HepG2 (cell line): Measurements from ENCODE around the gene TMEM129. TPM values are rescaled to one million over a fixed set of nuclear protein-coding genes. Genes with fewer than 3 reads are reported as not detected.
A peak's percentile ranks its signal among the peaks of the same experiment; 100 is the strongest.

Source experiments
- ELF4 ChIP-seq: sonication (generic); formaldehyde crosslinking; IDR thresholded peaks from 2 replicates; pipeline ENCODE4 v1.5.0; 2020; ENCODE audit warnings: missing genetic modification reagents, mild to moderate bottlenecking, moderate library complexity, borderline replicate concordance
- HES4 ChIP-seq: sonication (generic); formaldehyde crosslinking; IDR thresholded peaks from 2 replicates; pipeline ENCODE4 v1.9.0; 2021; ENCODE audit warnings: mild to moderate bottlenecking, missing genetic modification reagents, borderline replicate concordance
- IRF2 ChIP-seq: IDR thresholded peaks from 2 replicates; pipeline ENCODE4 v1.6.1; 2018; ENCODE audit warnings: missing genetic modification reagents, missing compliant biosample characterization
- JUND ChIP-seq: sonication (generic); formaldehyde crosslinking; IDR thresholded peaks from 2 replicates; pipeline ENCODE4 v1.8.0; 2022; ENCODE audit warnings: mild to moderate bottlenecking, missing genetic modification reagents
- NAIF1 ChIP-seq: sonication (generic); formaldehyde crosslinking; IDR thresholded peaks from 2 replicates; pipeline ENCODE4 v1.5.0; 2020; ENCODE audit warnings: mild to moderate bottlenecking, missing genetic modification reagents, borderline replicate concordance
- NFKB2 ChIP-seq: sonication (generic); formaldehyde crosslinking; IDR thresholded peaks from 2 replicates; pipeline ENCODE4 v1.4.0; 2020; ENCODE audit warnings: missing genetic modification reagents, borderline replicate concordance
- PHF20 ChIP-seq: sonication (generic); formaldehyde crosslinking; IDR thresholded peaks from 2 replicates; pipeline ENCODE4 v1.5.0; 2020; ENCODE audit warnings: mild to moderate bottlenecking, missing genetic modification reagents
- PPARG ChIP-seq: conservative IDR thresholded peaks from 2 replicates; pipeline ENCODE4 v1.6.1; 2016; ENCODE audit warnings: missing biosample characterization, missing genetic modification reagents
- PRMT3 ChIP-seq: sonication (generic); formaldehyde crosslinking; IDR thresholded peaks from 2 replicates; pipeline ENCODE4 v1.8.1; 2022; ENCODE audit warnings: low read depth, mild to moderate bottlenecking, moderate library complexity, missing genetic modification reagents, borderline replicate concordance
- THAP7 ChIP-seq: sonication (generic); formaldehyde crosslinking; IDR thresholded peaks from 2 replicates; pipeline ENCODE4 v1.8.1; 2023; ENCODE audit warnings: mild to moderate bottlenecking, missing genetic modification reagents
- ZBTB7A ChIP-seq: sonication (generic); formaldehyde crosslinking; IDR thresholded peaks from 2 replicates; pipeline ENCODE4 v1.8.0; 2022; ENCODE audit warnings: mild to moderate bottlenecking, missing genetic modification reagents
- ZFP41 ChIP-seq: sonication (generic); formaldehyde crosslinking; IDR thresholded peaks from 2 replicates; pipeline ENCODE4 v1.4.0; 2020; ENCODE audit warnings: mild to moderate bottlenecking, missing genetic modification reagents, borderline replicate concordance
- ZNF207 ChIP-seq: fragments of 450-650 bp; IDR thresholded peaks from 2 replicates; pipeline ENCODE4 v1.6.1; 2016; ENCODE audit warnings: antibody characterized with exemption, borderline replicate concordance
- ZNF234 ChIP-seq: sonication (generic); formaldehyde crosslinking; conservative IDR thresholded peaks from 2 replicates; pipeline ENCODE4 v1.5.1; 2020; ENCODE audit warnings: mild to moderate bottlenecking, missing genetic modification reagents
- ZNF251 ChIP-seq: sonication (generic); formaldehyde crosslinking; IDR thresholded peaks from 2 replicates; pipeline ENCODE4 v1.9.0; 2021; ENCODE audit warnings: mild to moderate bottlenecking, missing genetic modification reagents
- ZNF577 ChIP-seq: sonication (generic); formaldehyde crosslinking; IDR thresholded peaks from 2 replicates; pipeline ENCODE4 v1.4.0; 2020; ENCODE audit warnings: mild to moderate bottlenecking, low read depth, missing genetic modification reagents, borderline replicate concordance
- ZNF580 ChIP-seq: IDR thresholded peaks from 2 replicates; pipeline ENCODE4 v1.6.1; 2016; ENCODE audit warnings: low read depth, borderline replicate concordance
- ZNF652 ChIP-seq: IDR thresholded peaks from 2 replicates; pipeline ENCODE4 v1.6.1; 2016; ENCODE audit warnings: low read depth, borderline replicate concordance
- ZNF746 ChIP-seq: sonication (generic); formaldehyde crosslinking; IDR thresholded peaks from 2 replicates; pipeline ENCODE4 v1.8.0; 2022; ENCODE audit warnings: mild to moderate bottlenecking, missing genetic modification reagents
- ZNF792 ChIP-seq: IDR thresholded peaks from 2 replicates; pipeline ENCODE4 v1.6.1; 2016
- polyA plus RNA-seq, 8 experiments: library from polyadenylated mRNA; depleted of rRNA in 3 of 8; stranded (reverse) in 7 of 8; unstranded in 1 of 8; fragments of >200 nt; fragmentation: Illumina TruSeq in 4 of 8; extraction: Trizol in 4 of 8; gene quantifications; 2 replicates each; pipeline versions ENCODE4 v1.2.1 to v1.2.3, GENCODE V29; 2011 to 2016; ENCODE audit warnings: low read depth in 4 of 8, missing spikeins in 1 of 8, mixed read lengths in 1 of 8; ENCODE audit not compliant: insufficient read depth in 1 of 8
- total RNA-seq, 5 experiments: library from RNA; depleted of rRNA; stranded (reverse); fragments of >200 nt; fragmentation: Illumina TruSeq; extraction: Trizol; gene quantifications; 2 replicates each; pipeline ENCODE4 v1.2.3, GENCODE V29; 2016; ENCODE audit warnings: low read depth in 1 of 5
- TF ChIP-seq, protein P1 (sequence below), 2 experiments: sonication (generic) in 1 of 2; formaldehyde crosslinking in 1 of 2; IDR thresholded peaks; 2 replicates each; pipeline versions ENCODE4 v1.6.1 to v1.9.0; 2014 to 2022; ENCODE audit warnings: antibody characterized with exemption in 1 of 2, borderline replicate concordance in 1 of 2, inconsistent platforms in 1 of 2, low read depth in 1 of 2, missing genetic modification reagents in 1 of 2

The TMEM129 gene
- total and polyA plus RNA-seq, 2 of the 13 experiments (the other 11 are each of a cell fraction or from before 2014, with no cell fraction given) = 19.0 to 25.8 TPM

DNA sequence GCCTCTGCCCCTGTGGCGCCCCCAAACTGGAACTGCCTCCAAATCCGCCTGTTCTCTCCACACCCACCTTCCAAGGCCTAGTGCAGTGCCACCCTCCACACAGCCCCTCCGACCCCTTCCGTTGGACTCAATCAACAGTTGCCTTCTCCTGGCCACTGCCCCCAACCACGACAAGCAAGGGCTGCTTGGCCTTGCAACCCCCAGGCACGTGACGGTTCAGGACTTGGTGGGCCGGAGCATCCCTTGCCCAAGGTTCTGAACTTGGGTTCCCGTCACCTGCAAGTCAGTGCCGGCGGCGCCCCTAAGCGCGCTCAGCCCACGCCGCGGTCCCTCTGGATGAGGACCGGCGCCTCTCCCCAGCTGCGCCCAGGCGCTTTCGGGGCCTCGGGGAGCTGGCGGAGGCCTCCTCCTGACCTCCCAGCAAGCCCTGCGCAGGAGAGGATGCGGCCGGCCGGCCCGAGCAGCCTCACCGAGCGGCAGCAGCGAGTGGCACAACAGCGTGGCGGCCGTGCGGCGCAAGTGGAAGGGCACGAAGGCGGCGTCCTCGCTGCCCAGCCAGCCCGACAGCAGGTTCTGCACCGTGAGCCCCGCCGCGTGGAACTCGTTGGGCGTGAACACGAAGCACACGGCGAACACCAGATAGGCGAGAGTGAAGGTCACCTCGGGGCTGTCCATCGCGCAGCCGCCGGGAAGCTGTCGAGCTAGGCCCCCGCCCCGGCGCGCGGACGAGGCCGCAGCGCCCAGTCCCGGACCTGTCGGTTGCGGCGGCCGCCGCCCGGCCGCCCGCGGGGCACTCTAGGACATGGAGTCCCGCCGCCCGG is 750 bp downstream of the TMEM129 start (continued):
- TF ChIP-seq THAP7 (CRISPR knock-in tag) (no peak; the same call in 1 of the 2 replicates), ZNF746 (CRISPR knock-in tag) (no peak), ZNF580 (0 out of 2 replicates have a peak, but pooled peaks have one; percentile 31), ZNF207 (no peak), HES4 (CRISPR knock-in tag) (no peak; the same call in 1 of the 2 replicates), ZNF577 (CRISPR knock-in tag) (no peak), ZNF234 (CRISPR knock-in tag) (no peak), ZBTB7A (CRISPR knock-in tag) (peak; percentile 68), PPARG (CRISPR knock-in tag) (no peak), JUND (CRISPR knock-in tag) (peak; percentile 15; the same call in 1 of the 2 replicates), ZNF792 (no peak), ZFP41 (CRISPR knock-in tag) (0 out of 2 replicates have a peak, but pooled peaks have one; percentile 31), PRMT3 (CRISPR knock-in tag) (0 out of 2 replicates have a peak, but pooled peaks have one; percentile 40), PHF20 (CRISPR knock-in tag) (no peak; the same call in none of the 2 replicates), ZNF652 (CRISPR knock-in tag) (no peak), NFKB2 (CRISPR knock-in tag) (peak; percentile 70; the same call in 1 of the 2 replicates), IRF2 (CRISPR knock-in tag) (no peak), NAIF1 (no peak), ZNF251 (CRISPR knock-in tag) (no peak), ELF4 (CRISPR knock-in tag) (no peak)
- TF ChIP-seq, protein P1, sequence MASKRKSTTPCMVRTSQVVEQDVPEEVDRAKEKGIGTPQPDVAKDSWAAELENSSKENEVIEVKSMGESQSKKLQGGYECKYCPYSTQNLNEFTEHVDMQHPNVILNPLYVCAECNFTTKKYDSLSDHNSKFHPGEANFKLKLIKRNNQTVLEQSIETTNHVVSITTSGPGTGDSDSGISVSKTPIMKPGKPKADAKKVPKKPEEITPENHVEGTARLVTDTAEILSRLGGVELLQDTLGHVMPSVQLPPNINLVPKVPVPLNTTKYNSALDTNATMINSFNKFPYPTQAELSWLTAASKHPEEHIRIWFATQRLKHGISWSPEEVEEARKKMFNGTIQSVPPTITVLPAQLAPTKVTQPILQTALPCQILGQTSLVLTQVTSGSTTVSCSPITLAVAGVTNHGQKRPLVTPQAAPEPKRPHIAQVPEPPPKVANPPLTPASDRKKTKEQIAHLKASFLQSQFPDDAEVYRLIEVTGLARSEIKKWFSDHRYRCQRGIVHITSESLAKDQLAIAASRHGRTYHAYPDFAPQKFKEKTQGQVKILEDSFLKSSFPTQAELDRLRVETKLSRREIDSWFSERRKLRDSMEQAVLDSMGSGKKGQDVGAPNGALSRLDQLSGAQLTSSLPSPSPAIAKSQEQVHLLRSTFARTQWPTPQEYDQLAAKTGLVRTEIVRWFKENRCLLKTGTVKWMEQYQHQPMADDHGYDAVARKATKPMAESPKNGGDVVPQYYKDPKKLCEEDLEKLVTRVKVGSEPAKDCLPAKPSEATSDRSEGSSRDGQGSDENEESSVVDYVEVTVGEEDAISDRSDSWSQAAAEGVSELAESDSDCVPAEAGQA (IDR thresholded peaks at IDR 0.05; ENCODE audit: low read depth) = no peak
- TF ChIP-seq, protein P1 (CRISPR knock-in tag; IDR thresholded peaks at IDR 0.05; ENCODE audit: borderline replicate concordance) = no peak
